Renal cortical epithelial cell (primary cell): ENCODE measurements around the gene NCR2. TPM values are rescaled to one million over a fixed set of nuclear protein-coding genes. Genes with fewer than 3 reads are reported as not detected.

Experiments used
- DNase-seq: peaks from one replicate; pipeline ENCODE4 v3.0.0-alpha.2; 2011; ENCODE audit warnings: low read depth
- total RNA-seq: library from RNA; depleted of rRNA; stranded (reverse); fragments of >200 nt; gene quantifications from 2 replicates; pipeline ENCODE4 v1.2.3, GENCODE V29; 2014

The NCR2 gene
- total RNA-seq, 1 donor from 2014 or later, result not detected

DNA sequence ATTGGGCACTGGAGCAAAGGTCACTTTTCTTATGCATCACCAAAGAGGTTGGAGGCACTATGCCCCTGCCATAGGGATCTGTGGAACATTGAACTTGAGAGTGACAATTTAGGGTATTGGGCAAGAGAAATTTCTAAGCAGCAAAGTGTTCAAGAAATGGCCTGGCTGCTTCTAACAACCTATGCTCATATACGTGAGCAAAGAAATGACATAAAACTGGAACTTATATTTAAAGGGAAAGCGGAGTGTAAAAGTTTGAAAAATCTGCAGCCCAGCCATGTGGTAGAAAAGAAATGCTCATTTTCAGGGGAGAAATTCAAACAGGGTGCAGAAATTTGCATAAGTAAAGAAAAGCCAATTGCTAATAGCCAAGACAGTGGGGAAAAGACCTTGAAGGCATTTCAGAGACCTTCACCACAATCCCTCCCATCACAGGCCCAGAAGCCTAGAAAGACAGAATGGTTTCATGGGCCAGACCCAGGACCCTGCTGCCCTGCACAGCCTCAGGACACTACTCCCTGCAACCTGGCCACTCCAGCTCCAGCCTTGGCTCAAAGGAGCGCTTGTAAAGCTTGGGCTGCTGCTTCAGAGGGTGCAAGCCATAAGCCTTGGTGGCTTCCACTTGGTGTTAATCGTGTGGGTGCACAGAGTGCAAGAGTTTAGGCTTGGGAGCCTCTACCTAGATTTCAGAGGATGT is 24.4 kb downstream of the NCR2 start:
- DNase-seq, result no peak

DNA sequence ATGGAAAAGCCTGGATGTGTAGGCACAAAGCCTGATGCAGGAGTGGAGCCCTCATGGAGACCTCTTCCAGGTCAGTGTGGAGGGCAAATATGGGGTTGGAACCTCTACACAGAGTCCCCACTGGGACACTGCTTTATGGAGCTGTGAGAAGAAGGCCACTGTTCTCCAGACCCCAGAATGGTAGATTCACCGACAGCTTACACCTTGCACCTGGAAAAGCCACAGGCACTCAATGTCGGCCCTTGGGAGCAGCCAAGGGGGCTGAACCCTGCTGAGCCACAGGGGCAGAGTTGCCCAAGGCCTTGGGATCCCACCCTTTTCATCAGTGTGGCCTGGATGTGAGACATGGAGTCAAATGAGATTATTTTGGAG is 24.9 kb downstream of the NCR2 start:
- DNase-seq, result no peak

DNA sequence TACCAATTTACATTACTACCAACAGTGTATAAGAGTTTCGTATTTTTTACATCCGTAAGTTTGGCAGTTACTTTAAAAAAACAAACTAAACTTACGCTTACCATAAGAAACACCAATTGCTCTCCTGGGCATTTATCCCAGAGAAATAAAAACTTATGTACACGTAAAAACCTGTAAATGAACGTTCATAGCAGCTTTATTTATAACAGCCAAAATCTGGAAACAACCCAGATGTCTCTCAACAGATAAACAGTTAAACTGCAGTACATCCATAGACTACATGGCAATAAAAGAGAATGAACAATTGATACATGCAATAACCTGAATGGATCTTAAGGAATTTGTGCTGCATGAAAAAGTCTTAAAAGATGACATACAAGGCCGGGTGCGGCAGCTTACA is 30.7 kb downstream of the NCR2 start:
- DNase-seq, result no peak

DNA sequence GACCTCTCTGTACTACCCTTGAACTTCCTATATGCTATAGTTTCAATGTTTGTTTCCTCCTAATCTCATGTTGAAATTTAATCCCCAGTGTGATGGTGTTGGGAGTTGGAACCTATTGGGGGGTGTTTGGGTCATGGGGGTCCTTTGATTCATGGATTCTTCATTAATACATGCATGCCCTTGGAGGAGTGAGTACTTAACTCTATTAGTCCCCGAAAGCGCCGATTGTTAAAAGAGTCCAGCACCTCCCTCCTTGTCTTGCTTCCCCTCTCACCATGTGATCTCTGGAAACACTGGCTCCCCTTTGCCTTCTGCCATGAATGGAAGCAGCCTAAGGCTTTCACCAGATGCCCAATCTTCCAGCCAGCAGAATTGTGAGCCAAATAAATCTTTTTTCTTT is 31.7 kb downstream of the NCR2 start:
- DNase-seq, result no peak

DNA sequence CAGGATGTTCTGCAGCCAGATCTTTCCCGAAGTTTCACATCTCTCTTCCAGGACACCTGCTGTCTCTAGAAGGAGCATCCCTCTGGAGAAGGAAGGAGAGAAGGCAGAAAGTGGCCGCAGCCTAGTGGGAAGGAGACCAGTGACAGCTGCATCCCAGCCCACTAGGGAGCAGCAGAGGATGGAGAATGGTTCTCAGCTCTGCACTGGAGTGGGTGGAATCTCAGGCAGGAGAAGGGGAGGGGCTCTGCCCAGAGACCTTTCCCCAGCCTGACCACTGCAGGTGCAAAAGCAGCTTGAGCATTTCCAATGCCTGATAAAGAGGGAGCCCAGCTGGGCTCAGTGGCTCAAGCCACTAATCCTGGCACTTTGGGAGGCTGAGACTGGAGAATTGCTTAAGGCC is 32.3 kb downstream of the NCR2 start:
- DNase-seq, result peak; percentile 47

- no peak for DNase-seq
These were observed 35.2 kb downstream of the NCR2 start for GRCh38 chr6:41370488-41371111.

DNA sequence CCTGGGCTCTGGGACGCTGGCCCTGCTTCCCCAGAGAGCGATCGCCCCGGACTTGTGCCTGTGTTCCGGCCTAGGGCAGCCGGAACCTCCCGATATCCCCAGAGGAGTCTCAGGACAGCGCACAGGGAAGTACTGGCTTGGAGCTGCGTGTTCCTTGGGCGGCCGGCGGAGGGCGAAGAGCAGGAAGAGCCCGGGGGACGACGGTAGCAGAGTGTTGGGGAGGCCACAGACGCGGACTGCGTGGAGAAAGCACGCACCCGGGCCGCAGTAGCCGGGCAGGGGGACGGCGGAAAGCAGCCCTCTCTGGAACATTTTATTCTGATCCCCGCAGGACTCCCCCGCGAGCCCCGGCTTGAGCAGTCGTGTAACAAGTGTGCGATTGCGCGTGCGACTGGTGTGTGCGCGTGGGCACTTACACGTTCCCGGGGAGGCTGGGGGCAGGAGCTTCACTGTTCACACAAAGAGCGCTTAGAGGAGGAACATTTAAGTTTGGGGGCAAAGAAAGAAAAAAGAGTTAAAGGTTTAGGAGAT is 36.1 kb downstream of the NCR2 start:
- peak; percentile 5 for DNase-seq

DNA sequence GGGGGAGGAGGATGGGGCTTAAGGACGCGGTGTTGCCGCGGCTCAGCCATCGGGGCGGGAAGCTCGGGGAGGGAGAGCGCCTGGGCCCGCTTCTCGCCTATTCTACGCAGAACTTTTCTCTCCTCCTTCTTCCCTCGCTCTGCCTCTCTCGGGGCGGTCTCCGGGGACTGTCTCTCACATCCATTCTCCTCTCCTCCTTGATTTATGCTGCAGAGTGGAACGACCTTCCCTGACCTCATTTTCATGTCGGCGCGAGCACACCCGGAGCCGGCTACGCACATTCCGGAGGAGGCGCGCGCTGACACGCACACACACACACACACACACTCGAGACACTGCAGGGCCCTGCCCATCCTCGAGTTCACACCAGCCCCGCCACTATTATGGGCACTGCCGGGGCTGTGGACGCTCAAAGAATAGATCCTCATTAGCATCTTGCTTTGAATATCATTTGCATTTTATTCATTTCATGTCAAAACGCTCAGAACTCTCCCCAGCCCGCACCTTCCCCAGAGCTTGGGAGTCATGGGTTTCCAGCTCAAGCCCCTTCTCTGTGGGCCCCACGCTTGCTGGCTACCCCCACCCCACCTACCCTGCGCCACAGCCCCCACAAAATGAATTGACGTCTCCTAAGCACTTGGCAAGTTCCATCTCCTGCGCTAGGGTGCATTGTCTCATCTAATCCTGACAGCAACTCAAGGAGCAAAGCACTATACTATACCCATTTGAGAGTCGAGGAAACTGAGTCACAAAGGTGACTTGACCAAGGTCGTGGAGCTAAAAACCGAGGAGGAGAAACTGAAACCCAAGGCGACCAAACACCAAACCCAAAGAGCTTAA is 36.8 kb downstream of the NCR2 start:
- no peak for DNase-seq

GRCh38 chr6:41372832-41373626 is 37.6 kb downstream of the NCR2 start:
- no peak for DNase-seq

GRCh38 chr6:41373627-41373918 is 38.2 kb downstream of the NCR2 start:
- DNase-seq, result no peak

DNA sequence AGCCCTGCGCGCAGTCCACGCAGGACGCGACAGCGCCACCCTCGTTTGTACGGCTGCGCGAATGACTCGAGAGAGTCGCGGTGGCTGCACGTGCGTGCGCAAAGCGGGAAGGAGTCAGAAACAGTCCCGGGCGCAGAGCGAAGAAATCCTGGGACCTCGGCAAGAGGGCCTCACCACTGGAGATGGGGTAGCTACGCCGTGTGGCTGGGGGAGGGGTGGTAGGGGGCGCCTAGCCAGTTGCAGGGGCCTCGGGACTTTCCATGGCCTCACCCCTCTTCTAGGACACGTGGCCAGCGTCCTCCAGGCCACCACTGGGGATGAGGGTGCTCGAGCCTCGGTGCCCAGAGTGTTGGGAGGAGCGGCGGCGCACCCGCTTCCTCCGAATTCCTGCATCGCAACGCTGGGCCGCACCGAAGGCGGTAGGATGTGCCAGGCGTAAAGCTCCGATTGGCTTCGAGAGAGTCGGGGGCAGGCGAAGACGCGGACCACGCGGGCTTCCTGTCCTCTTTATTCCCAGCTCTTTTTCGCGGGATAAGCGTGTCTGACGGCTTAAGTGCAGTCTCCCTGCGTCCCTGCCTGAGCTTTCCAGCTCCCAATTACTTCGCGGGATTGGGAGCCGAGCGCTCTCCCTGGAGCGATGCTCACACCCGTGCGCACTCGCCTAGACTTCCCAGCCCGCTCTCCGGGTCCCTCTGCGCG is 38.7 kb downstream of the NCR2 start:
- no peak for DNase-seq

- DNase-seq, result no peak
These were observed 39.5 kb downstream of the NCR2 start for GRCh38 chr6:41374618-41375590.

GRCh38 chr6:41375598-41376151 is 40.3 kb downstream of the NCR2 start:
- no peak for DNase-seq

DNA sequence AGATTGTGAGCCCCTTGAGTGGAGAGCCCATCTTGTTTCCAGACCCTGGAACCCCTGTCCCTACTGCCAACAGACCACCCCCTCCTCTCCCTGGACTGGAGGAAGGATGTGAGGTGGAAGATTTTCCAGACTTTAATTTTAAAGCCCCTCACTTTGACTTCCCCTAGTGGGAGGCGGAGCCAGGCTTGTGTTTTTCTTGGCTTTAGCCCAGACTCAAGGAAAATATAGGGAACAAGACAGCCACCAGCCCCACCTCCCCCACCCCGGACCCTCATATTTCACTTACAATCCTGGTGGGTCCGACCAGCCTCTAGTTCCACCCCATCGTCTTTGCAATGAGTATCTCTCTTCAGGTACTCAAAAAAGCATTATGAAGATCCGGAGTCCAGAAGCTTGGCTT is 40.8 kb downstream of the NCR2 start:
- no peak for DNase-seq

DNA sequence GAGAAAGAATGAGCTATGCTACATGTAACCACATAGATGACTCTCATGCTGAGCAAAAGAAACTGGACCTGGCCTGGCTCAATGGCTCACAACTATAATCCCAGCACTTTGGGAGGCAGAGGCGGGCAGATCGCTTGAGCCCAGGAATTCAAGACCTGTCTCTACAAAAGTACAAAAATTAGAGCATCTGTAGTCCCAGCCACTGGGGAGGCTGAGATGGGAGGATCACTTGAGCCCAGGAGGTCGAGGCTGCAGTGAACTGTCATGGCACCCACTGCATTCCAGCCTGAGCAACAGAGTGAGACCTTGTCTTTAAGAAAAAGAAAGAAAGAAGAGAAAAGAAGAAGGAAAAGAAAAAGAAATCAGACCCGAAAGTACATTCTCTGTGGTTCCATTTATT is 41.7 kb downstream of the NCR2 start:
- no peak for DNase-seq

DNA sequence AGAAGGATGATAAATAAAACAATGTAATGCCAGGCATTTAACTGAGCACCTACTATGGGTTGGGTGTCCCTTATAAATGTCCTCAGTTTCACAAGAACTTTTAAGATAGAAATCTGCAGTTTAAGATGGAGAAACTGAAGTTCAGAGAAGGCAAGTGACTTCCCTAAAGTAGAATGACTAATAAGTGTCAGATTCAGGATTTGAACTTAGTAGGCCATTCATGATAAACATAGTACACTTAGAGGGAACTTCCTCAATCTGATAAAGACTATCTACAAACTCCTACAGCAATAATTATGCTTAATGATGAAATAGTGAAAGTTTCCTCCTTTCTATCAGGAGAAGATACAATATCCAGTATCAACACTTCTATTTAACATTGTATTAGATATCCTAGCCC is 43.9 kb downstream of the NCR2 start:
- DNase-seq, result no peak

DNA sequence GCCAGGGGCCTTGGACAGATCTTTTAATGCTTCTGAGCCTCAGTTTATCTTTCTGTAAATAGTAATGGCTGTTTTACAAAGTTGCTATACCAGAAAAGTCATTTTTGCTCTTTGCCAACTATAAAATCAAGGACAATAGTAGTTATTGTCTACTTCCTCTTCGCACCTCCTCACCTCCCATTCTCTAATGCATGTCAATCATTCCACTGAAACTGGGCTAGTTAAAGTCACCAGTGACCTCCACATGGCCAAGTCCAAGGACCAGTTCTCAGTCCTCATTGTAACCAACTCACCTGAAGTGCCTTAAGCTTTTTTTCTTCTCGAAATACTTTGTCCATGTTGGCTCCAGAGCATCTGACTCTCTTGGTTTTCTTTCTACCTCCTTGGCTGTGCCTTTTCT is 51.2 kb downstream of the NCR2 start:
- DNase-seq, result no peak

DNA sequence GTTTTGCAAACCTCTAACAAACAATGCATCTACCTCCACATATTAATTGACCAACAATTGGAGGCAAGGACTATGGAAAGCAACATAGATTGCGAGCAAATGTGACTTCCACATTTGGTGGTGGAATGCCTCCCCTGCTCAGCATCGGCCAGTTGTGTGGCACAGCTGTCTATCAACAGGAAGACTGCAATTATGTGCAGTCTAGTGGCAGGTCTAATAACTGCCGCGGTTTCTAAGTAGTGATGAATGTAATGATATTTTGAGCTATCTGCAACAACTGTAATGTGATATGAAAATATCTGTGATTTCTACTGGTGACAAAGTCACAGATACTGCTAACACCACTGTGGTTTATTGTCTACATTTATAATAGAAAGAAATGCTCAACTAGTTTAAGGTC is 56.8 kb downstream of the NCR2 start:
- no peak for DNase-seq

GRCh38 chr6:41396335-41396734 is 60.9 kb downstream of the NCR2 start:
- no peak for DNase-seq

- no peak for DNase-seq
These were observed 64.0 kb downstream of the NCR2 start for GRCh38 chr6:41399424-41399823.
